ENCODE results near the gene FGD6. TPM values are rescaled to one million over a fixed set of nuclear protein-coding genes. Genes with fewer than 3 reads are reported as not detected.

Gene FGD6
- total RNA-seq, 1 experiment from 2014 or later, result 1.1 TPM

DNA sequence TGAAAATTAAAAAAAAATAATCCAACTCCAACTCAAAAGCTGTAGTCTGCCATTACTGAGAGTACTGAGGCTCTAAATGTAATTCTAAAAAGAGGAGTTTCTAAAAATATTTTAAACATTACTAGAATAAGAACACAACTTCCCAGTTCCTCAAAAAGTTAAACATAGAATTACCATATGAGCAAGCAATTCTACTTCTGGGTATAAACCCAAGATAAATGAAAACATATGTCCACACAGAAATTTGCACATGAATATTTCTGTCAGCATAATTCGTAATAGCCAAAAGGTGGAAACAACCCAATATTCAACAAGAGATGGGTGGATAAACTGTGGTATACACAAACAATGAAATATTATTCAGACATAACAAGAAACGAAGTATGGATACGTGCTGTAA, 128.9 kb downstream of the FGD6 start:
- in situ Hi-C loops (cut with HindIII; ENCODE audit: low pct_unique_long_range_greater_than_20kb, low sequenced_read_pairs), result no loop called here

GRCh38 chr12:95085612-95086011, 131.7 kb downstream of the FGD6 start:
- in situ Hi-C loops (cut with HindIII; ENCODE audit: low pct_unique_long_range_greater_than_20kb, low sequenced_read_pairs), result no loop called here
- DNase-seq (ENCODE audit: low read depth, low spot score), result no peak

More for the DNA sequence above, 128.9 kb downstream of the FGD6 start:
- no peak for DNase-seq (ENCODE audit: low read depth, low spot score)

DNA sequence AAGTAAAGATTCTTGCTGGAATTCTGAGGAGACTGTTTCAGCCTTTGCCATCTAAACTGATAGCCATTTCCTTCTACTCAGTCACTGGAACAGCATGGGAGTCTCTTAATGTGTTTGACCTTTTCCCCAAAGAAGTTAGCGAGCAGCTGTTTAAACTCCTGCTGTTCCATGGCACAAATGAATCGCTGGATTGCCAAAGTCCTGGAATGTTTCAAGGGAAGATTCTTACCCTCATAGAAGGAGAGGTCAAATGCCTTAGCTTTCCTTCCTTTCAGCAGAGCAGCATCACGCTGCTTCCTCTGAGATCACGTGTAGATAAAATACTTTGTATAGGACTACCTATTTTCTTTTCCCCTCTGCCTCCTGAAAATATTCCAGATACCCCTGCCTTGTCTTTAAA, 133.3 kb downstream of the FGD6 start:
- in situ Hi-C loops (cut with HindIII; ENCODE audit: low pct_unique_long_range_greater_than_20kb, low sequenced_read_pairs), result no loop called here
- peak; percentile 69 for DNase-seq (ENCODE audit: low read depth, low spot score)

GRCh38 chr12:95083471-95083870, 133.8 kb downstream of the FGD6 start:
- in situ Hi-C loops (cut with HindIII; ENCODE audit: low pct_unique_long_range_greater_than_20kb, low sequenced_read_pairs), result no loop called here
- DNase-seq (ENCODE audit: low read depth, low spot score), result no peak

DNA sequence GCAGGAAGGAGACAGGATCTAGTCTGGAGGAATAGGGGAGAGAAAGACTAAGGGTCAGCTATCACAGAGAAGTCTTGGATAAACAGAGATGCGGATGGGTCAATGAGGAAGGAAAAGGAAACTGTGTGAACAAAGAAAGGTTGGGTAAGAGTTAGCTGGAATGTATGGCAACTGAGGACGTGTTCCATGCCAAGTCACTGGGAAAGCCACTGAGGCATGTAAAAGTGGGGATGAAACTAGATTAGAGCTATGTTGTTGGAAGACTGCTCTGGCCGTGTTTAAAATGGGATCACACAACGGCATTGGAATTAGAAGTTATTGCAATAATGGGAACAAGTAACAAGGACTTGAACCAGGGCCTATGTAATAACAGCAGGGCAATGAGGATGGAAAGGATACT, 139.9 kb downstream of the FGD6 start:
- in situ Hi-C loops (cut with HindIII; ENCODE audit: low pct_unique_long_range_greater_than_20kb, low sequenced_read_pairs), result no loop called here
- DNase-seq (ENCODE audit: low read depth, low spot score), result no peak

GRCh38 chr12:95074766-95075165, 142.5 kb downstream of the FGD6 start:
- no peak for DNase-seq (ENCODE audit: low read depth, low spot score)
- in situ Hi-C loops (cut with HindIII; ENCODE audit: low pct_unique_long_range_greater_than_20kb, low sequenced_read_pairs), result no loop called here

DNA sequence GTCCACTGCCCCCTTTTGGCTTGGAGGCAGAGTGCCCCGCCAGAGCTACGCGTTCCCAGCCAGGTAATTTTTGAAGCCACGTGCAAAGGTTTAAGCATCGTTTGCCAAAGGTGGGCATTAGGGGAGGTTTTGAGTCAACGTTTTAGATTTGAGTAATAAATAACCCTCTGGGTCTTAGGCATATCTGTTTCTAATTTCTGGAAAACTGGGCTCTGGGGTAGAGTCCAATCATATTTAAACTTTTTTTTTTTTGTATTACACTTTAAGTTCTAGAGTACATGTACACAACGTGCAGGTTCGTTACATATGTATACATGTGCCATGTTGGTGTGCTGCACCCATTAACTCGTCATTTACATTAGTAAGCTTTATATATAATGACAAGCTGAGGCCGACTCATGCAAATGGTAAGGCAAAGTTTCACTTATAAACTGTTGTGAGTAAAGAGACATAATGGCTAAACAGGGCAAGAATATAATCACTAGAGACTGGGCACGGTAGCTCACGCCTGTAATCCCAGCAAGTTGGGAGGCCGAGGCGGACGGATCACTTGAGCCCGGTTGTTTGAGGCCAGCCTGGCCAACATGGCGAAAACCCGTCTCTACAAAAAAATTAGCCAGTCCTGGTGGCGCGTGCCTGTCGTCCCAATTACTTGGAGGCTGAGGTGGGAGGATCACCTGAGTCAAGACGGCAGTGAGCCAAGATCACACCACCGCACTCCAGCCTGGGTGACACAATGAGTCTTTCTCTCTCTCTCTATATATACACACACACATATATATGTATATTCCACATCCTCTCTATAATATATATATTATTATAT, 143.4 kb downstream of the FGD6 start:
- in situ Hi-C loops (cut with HindIII; ENCODE audit: low pct_unique_long_range_greater_than_20kb, low sequenced_read_pairs), result no loop called here
- DNase-seq (ENCODE audit: low read depth, low spot score), result peak; percentile 10

DNA sequence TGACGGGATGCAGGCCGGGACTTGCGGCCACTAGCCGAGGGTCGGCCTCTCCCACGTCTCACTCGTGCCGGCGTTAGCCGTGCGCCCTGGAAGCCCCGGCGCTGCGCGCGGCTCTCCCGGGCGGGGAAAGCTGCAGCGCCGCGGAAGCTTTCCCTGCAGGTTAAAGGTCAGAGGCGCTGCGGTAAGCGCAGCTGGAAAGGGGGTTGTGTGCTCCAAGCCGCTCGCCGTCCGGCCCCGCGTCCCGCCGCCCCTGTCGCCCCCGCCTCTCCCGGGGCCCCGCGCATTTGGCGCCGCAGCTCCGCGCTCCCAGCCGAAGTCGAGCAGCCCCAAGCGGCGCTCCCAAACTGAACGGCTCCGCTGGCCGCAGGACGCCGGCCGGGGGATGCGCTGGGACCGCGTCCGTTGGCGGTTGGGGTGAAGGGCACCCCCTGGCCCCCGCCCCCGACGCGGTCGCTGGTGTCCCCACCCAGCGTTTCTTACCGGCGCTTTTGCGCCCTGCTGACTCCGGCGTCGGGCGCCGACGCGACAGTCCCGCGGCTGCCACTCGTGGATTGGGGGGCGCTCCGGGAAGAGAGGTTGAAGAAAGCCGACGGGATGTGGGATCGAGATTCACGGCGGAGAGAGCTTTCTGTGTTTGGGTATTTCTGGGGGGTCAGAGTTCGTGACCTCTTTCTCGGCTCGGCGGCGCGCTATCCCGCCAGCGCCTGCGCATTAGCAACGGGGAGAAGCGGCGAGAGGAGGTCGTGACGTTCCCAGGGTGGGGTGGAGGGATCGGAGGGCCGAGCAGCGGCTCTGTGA, 144.2 kb downstream of the FGD6 start, which contains the start of gene NR2C1:
TSS of gene NR2C1 (minus strand) at position 719 of the 798 bp plus-strand sequence. CDS start 6,234 bp downstream, outside the sequence.
- in situ Hi-C loops (cut with HindIII; ENCODE audit: low pct_unique_long_range_greater_than_20kb, low sequenced_read_pairs), result no loop called here

GRCh38 chr12:95070378-95070777, 146.9 kb downstream of the FGD6 start:
- no peak for DNase-seq (ENCODE audit: low read depth, low spot score)
- in situ Hi-C loops (cut with HindIII; ENCODE audit: low pct_unique_long_range_greater_than_20kb, low sequenced_read_pairs), result no loop called here

More for the DNA sequence above, 144.2 kb downstream of the FGD6 start, which contains the start of gene NR2C1:
- DNase-seq (ENCODE audit: low read depth, low spot score), result peak; percentile 95

DNA sequence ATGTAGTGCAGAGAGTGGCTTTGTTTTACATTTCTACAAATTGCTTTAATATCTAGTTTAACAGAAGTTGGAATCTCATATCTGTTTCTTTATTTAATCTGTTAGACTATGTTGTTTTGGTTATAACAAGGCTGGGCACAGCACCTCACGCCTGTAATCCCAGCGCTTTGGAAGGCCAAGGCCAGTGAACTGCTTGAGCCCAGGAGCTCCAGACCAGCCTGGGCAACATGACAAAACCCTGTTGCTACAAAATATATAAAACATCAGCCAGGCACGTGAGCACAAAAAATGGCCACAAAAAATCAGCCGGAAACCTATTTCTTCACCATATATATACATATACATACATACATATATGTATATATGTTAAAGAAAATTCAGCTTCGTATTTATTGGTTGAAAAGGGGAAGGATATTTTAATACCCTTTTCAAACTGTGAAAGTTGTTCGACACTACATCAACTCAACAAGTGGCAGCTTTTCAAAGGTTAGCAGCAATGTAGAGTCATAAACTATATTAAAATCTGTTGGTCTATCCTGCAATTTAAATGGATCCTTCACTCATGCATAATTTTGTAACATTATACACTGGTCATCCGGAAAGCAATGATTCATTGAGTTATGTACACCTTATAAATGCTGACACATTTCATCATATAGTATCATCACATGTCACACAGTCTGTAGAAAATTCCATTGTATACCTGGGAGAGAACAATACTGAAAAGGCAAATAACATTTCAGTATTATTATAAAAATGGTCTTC, 151.0 kb downstream of the FGD6 start:
- in situ Hi-C loops (cut with HindIII; ENCODE audit: low pct_unique_long_range_greater_than_20kb, low sequenced_read_pairs), result no loop called here
- DNase-seq (ENCODE audit: low read depth, low spot score), result no peak

GRCh38 chr12:95060951-95061350, 156.3 kb downstream of the FGD6 start:
- in situ Hi-C loops (cut with HindIII; ENCODE audit: low pct_unique_long_range_greater_than_20kb, low sequenced_read_pairs), result no loop called here
- DNase-seq (ENCODE audit: low read depth, low spot score), result no peak

- in situ Hi-C loops (cut with HindIII; ENCODE audit: low pct_unique_long_range_greater_than_20kb, low sequenced_read_pairs), result no loop called here
Observed at GRCh38 chr12:95059984-95060383, 157.3 kb downstream of the FGD6 start.

GRCh38 chr12:95057424-95057823, 159.8 kb downstream of the FGD6 start:
- DNase-seq (ENCODE audit: low read depth, low spot score), result no peak
- in situ Hi-C loops (cut with HindIII; ENCODE audit: low pct_unique_long_range_greater_than_20kb, low sequenced_read_pairs), result no loop called here

More at GRCh38 chr12:95059984-95060383, 157.3 kb downstream of the FGD6 start:
- DNase-seq (ENCODE audit: low read depth, low spot score), result no peak

DNA sequence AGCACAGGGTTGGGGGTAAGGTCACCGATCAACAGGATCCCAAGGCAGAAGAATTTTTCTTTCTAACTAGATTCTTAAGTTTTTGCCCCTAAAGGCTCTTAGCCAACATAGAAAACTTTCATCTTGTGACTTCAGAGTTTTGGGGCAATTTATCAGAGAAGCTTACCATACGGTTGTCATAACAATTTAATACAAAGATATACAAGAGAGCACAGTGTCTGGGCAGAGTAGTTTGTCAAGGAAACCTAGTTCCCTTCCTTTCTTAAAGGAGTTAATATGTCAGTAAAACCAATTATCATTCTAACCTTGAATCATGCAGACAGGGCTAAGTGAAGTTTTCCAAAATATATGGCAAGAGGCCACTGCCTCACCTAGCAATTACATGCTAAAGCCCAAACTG, 162.2 kb downstream of the FGD6 start:
- in situ Hi-C loops (cut with HindIII; ENCODE audit: low pct_unique_long_range_greater_than_20kb, low sequenced_read_pairs), result no loop called here
- DNase-seq (ENCODE audit: low read depth, low spot score), result no peak

DNA sequence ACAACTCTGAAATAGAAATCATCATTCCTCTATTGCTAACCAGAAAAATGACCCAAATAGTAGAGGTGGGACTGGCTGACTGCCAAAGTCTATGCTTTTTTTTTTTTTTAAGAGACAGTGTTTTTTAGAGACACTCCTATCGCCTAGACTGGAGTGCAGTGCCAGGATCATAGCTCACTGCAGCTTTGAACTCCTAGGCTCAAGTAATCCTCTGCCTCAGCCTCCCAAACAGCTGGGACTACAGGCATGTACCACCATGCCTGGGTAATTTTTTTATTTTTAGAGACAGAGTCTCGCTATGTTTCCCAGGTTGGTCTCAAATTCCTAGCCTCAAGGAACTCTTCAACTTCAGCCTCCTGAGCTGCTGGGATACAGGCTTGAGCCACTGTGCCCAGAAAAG, 163.1 kb downstream of the FGD6 start:
- in situ Hi-C loops (cut with HindIII; ENCODE audit: low pct_unique_long_range_greater_than_20kb, low sequenced_read_pairs), result no loop called here

GRCh38 chr12:95051241-95051640, 166.0 kb downstream of the FGD6 start:
- DNase-seq (ENCODE audit: low read depth, low spot score), result no peak
- in situ Hi-C loops (cut with HindIII; ENCODE audit: low pct_unique_long_range_greater_than_20kb, low sequenced_read_pairs), result no loop called here

More for the DNA sequence above, 163.1 kb downstream of the FGD6 start:
- no peak for DNase-seq (ENCODE audit: low read depth, low spot score)

DNA sequence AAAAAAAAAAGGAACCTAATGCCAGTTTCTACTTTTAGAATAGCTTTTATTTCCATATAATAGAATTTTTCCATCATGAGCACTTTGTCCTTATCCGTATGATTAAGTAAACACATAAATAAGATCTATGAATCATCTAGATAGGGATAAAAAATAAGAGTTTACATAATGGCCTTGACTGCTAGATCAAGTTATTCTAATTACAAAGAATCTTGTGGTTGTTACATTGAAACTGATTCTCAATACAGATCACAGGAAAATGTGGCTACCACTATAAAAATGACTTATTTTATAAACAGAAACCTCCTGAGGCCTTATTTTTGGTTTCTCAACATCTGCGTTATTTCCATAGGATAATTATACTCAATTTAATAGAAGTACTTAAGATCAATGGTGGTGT, 179.4 kb downstream of the FGD6 start:
- DNase-seq (ENCODE audit: low read depth, low spot score), result no peak
- in situ Hi-C loops (cut with HindIII; ENCODE audit: low pct_unique_long_range_greater_than_20kb, low sequenced_read_pairs), result no loop called here

DNA sequence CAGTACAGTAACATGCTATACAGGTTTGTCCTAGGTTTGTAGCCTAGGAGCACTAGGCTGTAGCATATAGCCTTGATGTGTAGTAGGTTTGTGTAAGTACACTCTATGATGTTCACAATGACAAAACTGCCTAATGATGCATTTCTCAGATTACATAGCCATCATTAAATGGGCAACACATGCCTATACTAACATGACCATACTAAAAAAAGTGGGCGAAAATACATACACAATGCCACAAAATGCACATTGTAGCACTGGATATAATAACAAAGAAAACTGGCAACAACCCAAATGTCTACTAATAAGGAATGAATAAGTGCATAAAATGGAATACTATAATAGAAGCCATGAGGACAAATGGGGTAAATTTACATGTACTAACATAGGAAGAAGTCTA, 182.5 kb downstream of the FGD6 start:
- in situ Hi-C loops (cut with HindIII; ENCODE audit: low pct_unique_long_range_greater_than_20kb, low sequenced_read_pairs), result no loop called here
- DNase-seq (ENCODE audit: low read depth, low spot score), result no peak

Measured in SK-MEL-5 (cell line).